Fibroblast of the aortic adventitia (primary cell): ENCODE data around the gene JMJD6. TPM values are rescaled to one million over a fixed set of nuclear protein-coding genes. Genes with fewer than 3 reads are reported as not detected.
"Not testable (repeated sequence)": the region's sequence is repeated elsewhere in the genome, so short reads cannot be mapped to it uniquely, and the experiment has no call there.

Source experiments
- DNase-seq: peaks from one replicate; pipeline ENCODE4 v3.0.0-alpha.2; 2010; ENCODE audit warnings: low read depth
- H3K4me3 ChIP-seq: 2 replicates; pipeline ENCODE4 v1.5.1; 2011; ENCODE audit warnings: low read depth, mild to moderate bottlenecking, control low read depth, low read length, moderate library complexity
- CTCF ChIP-seq: IDR thresholded peaks from 2 replicates; pipeline ENCODE4 v1.5.1; 2011; ENCODE audit warnings: mild to moderate bottlenecking, low read length, control low read depth, inconsistent platforms; ENCODE audit not compliant: insufficient read depth
- total RNA-seq: library from RNA; depleted of rRNA; stranded (reverse); fragments of >200 nt; gene quantifications from 2 replicates; pipeline ENCODE4 v1.2.3, GENCODE V29; 2012; ENCODE audit warnings: low replicate concordance

Gene JMJD6
- total RNA-seq, 1 donor, result 10.8 TPM

GRCh38 chr17:76700617-76701470 is 25.6 kb downstream of the JMJD6 start:
- no peak for TF ChIP-seq CTCF
- peak overlapping the region; percentile 44 for H3K4me3 ChIP-seq
- peak; percentile 83 for DNase-seq

- TF ChIP-seq CTCF, result no peak
Measured at GRCh38 chr17:76700270-76700616, 26.2 kb downstream of the JMJD6 start.

GRCh38 chr17:76698466-76698977 is 27.9 kb downstream of the JMJD6 start:
- not testable (repeated sequence) for H3K4me3 ChIP-seq, DNase-seq

More at GRCh38 chr17:76700270-76700616, 26.2 kb downstream of the JMJD6 start:
- DNase-seq, result peak; percentile 28
- peak overlapping the region; percentile 6 for H3K4me3 ChIP-seq

- peak overlapping the region; percentile 9 for H3K4me3 ChIP-seq
- no peak for TF ChIP-seq CTCF
- DNase-seq, result peak; percentile 79
Measured at GRCh38 chr17:76697702-76698465, 28.5 kb downstream of the JMJD6 start.

GRCh38 chr17:76696763-76697701 is 29.4 kb downstream of the JMJD6 start:
- H3K4me3 ChIP-seq, result peak overlapping the region; percentile 9
- TF ChIP-seq CTCF, result no peak
- DNase-seq, result peak; percentile 61

- DNase-seq, result peak; percentile 40
- no peak overlapping the region for H3K4me3 ChIP-seq
- TF ChIP-seq CTCF, result no peak
Measured at GRCh38 chr17:76695059-76695831, 31.2 kb downstream of the JMJD6 start.
